GM10266 (cell line): ENCODE data around the gene HECTD3.

Experiments used
- DNase-seq: peaks from one replicate; pipeline ENCODE4 v3.0.0; 2012; ENCODE audit errors: extremely low spot score
- CTCF ChIP-seq: IDR thresholded peaks from 2 replicates; pipeline ENCODE4 v1.5.1; 2012; ENCODE audit warnings: mild to moderate bottlenecking, low read depth; ENCODE audit not compliant: control insufficient read depth, insufficient read depth; ENCODE audit errors: missing control alignments

Gene HECTD3

GRCh38 chr1:45032837-45033236 is 21.7 kb upstream of the HECTD3 start:
- no peak for TF ChIP-seq CTCF
- DNase-seq: no peak

GRCh38 chr1:45026446-45026845 is 15.3 kb upstream of the HECTD3 start:
- DNase-seq: no peak
- no peak for TF ChIP-seq CTCF

- no peak for DNase-seq
- TF ChIP-seq CTCF: no peak
Measured at GRCh38 chr1:45023663-45024062, 12.5 kb upstream of the HECTD3 start.

- peak; percentile 68 for TF ChIP-seq CTCF
- DNase-seq: no peak
Measured at GRCh38 chr1:45018599-45019230, 7.6 kb upstream of the HECTD3 start.

- DNase-seq: no peak
- TF ChIP-seq CTCF: no peak
Measured at GRCh38 chr1:45016767-45017166, 5.6 kb upstream of the HECTD3 start.

- TF ChIP-seq CTCF: no peak
- DNase-seq: no peak
Measured at GRCh38 chr1:45016090-45016697, 5.1 kb upstream of the HECTD3 start.

GRCh38 chr1:45015683-45016082 is 4.6 kb upstream of the HECTD3 start:
- DNase-seq: no peak
- TF ChIP-seq CTCF: no peak
